HG02981 (cell line): ENCODE data around the gene TEX52.

Experiments used
- ATAC-seq: cut with Tn5 transposase; IDR thresholded peaks from one replicate; pipeline ENCODE4 v1.9.1; 2021; ENCODE audit warnings: mild to moderate bottlenecking, moderate library complexity; ENCODE audit not compliant: unreplicated experiment

The TEX52 gene

GRCh38 chr12:2801044-2801783 is 55.6 kb downstream of the TEX52 start:
- no peak for ATAC-seq

- ATAC-seq = no peak
Measured at GRCh38 chr12:2800046-2800570, 56.7 kb downstream of the TEX52 start.
